H1 (cell line): ENCODE data around the gene COBLL1. TPM values are rescaled to one million over a fixed set of nuclear protein-coding genes. Genes with fewer than 3 reads are reported as not detected.

Source experiments
- CTCF ChIA-PET: fragments of 300-600 bp; sonication (Branson Sonifier 250); formaldehyde crosslinking; loops from one replicate; lab custom pipeline; 2021; ENCODE audit not compliant: partially characterized antibody; lab: Charles Lee
- POLR2A ChIA-PET: fragments of 300-600 bp; sonication (Branson Sonifier 250); formaldehyde crosslinking; loops from one replicate; lab custom pipeline; 2021; ENCODE audit warnings: inconsistent platforms; ENCODE audit not compliant: partially characterized antibody; lab: Charles Lee
- DNase-seq, 2 experiments: peaks; one replicate each; pipeline versions ENCODE4 v3.0.0 to v3.0.0-alpha.2; 2010 to 2022; ENCODE audit warnings: low spot score in 2 of 2, low read depth in 1 of 2, mixed read lengths in 1 of 2
- FAIRE-seq: peaks from 2 replicates; lab custom pipeline; 2011; peaks lifted over from hg19 to GRCh38; lab: Jason Lieb, UNC
- H2AFZ ChIP-seq: 2 replicates; pipeline ENCODE4 v1.8.1; 2012; ENCODE audit warnings: low read length, inconsistent platforms
- H2AK5ac ChIP-seq: 2 replicates; pipeline ENCODE4 v1.6.1; 2013; ENCODE audit warnings: low read depth, low read length
- H2BK120ac ChIP-seq: replicated peaks from 2 replicates; pipeline ENCODE3; 2013; ENCODE audit warnings: low read depth, low read length, inconsistent platforms
- H2BK12ac ChIP-seq: 2 replicates; pipeline ENCODE4 v1.6.1; 2013; ENCODE audit warnings: low read depth, low read length
- H2BK15ac ChIP-seq: 2 replicates; pipeline ENCODE4 v1.6.1; 2013; ENCODE audit warnings: low read length
- H2BK20ac ChIP-seq: 2 replicates; pipeline ENCODE4 v1.6.1; 2013; ENCODE audit warnings: low read length
- H2BK5ac ChIP-seq: 2 replicates; pipeline ENCODE4 v1.6.1; 2013; ENCODE audit warnings: low read depth, low read length
- H3K14ac ChIP-seq: 2 replicates; pipeline ENCODE4 v1.6.1; 2013; ENCODE audit warnings: inconsistent platforms; ENCODE audit not compliant: insufficient read length
- H3K18ac ChIP-seq: 2 replicates; pipeline ENCODE4 v1.6.1; 2013; ENCODE audit warnings: low read length; ENCODE audit errors: extremely low read depth
- H3K23ac ChIP-seq: 2 replicates; pipeline ENCODE4 v1.6.1; 2013; ENCODE audit warnings: inconsistent platforms; ENCODE audit not compliant: insufficient read length
- H3K23me2 ChIP-seq: 2 replicates; pipeline ENCODE4 v1.6.1; 2013; ENCODE audit warnings: low read depth, low read length
- H3K27ac ChIP-seq: 2 replicates; pipeline ENCODE4 v1.6.1; 2011; ENCODE audit warnings: low read depth, low read length, inconsistent platforms
- H3K27me3 ChIP-seq, 4 experiments: replicated peaks in 1 of 4; 1 replicate in 1 of 4; 2 replicates in 3 of 4; pipeline versions ENCODE4 v1.6.1 to v1.8.1; 2011 to 2013; ENCODE audit warnings: low read length in 3 of 4, mild to moderate bottlenecking in 3 of 4, inconsistent platforms in 2 of 4, mixed read lengths in 2 of 4, moderate library complexity in 1 of 4; ENCODE audit not compliant: control insufficient read depth in 3 of 4, insufficient read depth in 3 of 4; ENCODE audit errors: extremely low read depth in 1 of 4
- H3K36me3 ChIP-seq, 4 experiments: 2 replicates each; pipeline versions ENCODE4 v1.6.1 to v1.8.1; 2011 to 2013; ENCODE audit warnings: mild to moderate bottlenecking in 4 of 4, low read length in 3 of 4, moderate library complexity in 2 of 4, control low read depth in 1 of 4, inconsistent platforms in 1 of 4; ENCODE audit not compliant: insufficient read depth in 4 of 4, control insufficient read depth in 2 of 4
- H3K4ac ChIP-seq: replicated peaks from 2 replicates; pipeline ENCODE3; 2013; ENCODE audit warnings: low read length, low read depth, mixed read lengths, inconsistent platforms; ENCODE audit not compliant: insufficient read length
- H3K4me1 ChIP-seq, 4 experiments: replicated peaks in 1 of 4; 1 replicate in 1 of 4; 2 replicates in 3 of 4; pipeline versions ENCODE4 v1.6.1 to v1.8.1; 2011 to 2013; ENCODE audit warnings: low read length in 3 of 4, inconsistent platforms in 2 of 4, mixed read lengths in 1 of 4; ENCODE audit not compliant: insufficient read depth in 4 of 4, control insufficient read depth in 3 of 4
- H3K4me2 ChIP-seq, 2 experiments: 2 replicates each; pipeline versions ENCODE4 v1.6.1 to v1.8.1; 2011 to 2013; ENCODE audit warnings: low read depth in 2 of 2, low read length in 2 of 2, control low read depth in 1 of 2, inconsistent platforms in 1 of 2, mild to moderate bottlenecking in 1 of 2; ENCODE audit not compliant: insufficient read depth in 1 of 2
- H3K4me3 ChIP-seq, 4 experiments: fragments of 200-600, 300-600 bp in 1 of 4; sonication (generic), shearing (Covaris generic), sonication (Bioruptor Twin) in 1 of 4; 2 replicates each; pipeline versions ENCODE4 v1.5.1 to v1.8.1; 2011 to 2016; ENCODE audit warnings: low read length in 4 of 4, low read depth in 3 of 4, control low read depth in 2 of 4, inconsistent platforms in 2 of 4, mild to moderate bottlenecking in 2 of 4, mixed read lengths in 1 of 4, moderate library complexity in 1 of 4; ENCODE audit not compliant: insufficient read depth in 2 of 4; ENCODE audit errors: extremely low read depth in 1 of 4
- H3K56ac ChIP-seq: replicated peaks from 2 replicates; pipeline ENCODE3; 2013; ENCODE audit warnings: low read depth, mild to moderate bottlenecking, mixed read lengths, low read length, inconsistent platforms; ENCODE audit not compliant: insufficient read length
- H3K79me1 ChIP-seq: 2 replicates; pipeline ENCODE4 v1.6.1; 2013; ENCODE audit warnings: low read depth, low read length, control low read depth
- H3K79me2 ChIP-seq, 2 experiments: 2 replicates each; pipeline versions ENCODE4 v1.6.1 to v1.8.1; 2012 to 2013; ENCODE audit warnings: low read length in 2 of 2, mild to moderate bottlenecking in 2 of 2, inconsistent platforms in 1 of 2; ENCODE audit not compliant: insufficient read depth in 2 of 2, control insufficient read depth in 1 of 2
- H3K9ac ChIP-seq, 4 experiments: replicated peaks in 1 of 4; 1 replicate in 1 of 4; 2 replicates in 3 of 4; pipeline versions ENCODE4 v1.6.1 to v1.8.1; 2011 to 2013; ENCODE audit warnings: low read depth in 3 of 4, low read length in 3 of 4, control low read depth in 2 of 4, mild to moderate bottlenecking in 2 of 4, moderate library complexity in 2 of 4, inconsistent platforms in 1 of 4; ENCODE audit errors: extremely low read depth in 1 of 4
- H3K9me3 ChIP-seq, 2 experiments: 2 replicates each; pipeline versions ENCODE4 v1.6.1 to v1.8.1; 2012 to 2013; ENCODE audit warnings: mild to moderate bottlenecking in 2 of 2, moderate library complexity in 2 of 2, control low read depth in 1 of 2, inconsistent platforms in 1 of 2, low read depth in 1 of 2, low read length in 1 of 2, mixed read lengths in 1 of 2; ENCODE audit not compliant: insufficient read depth in 2 of 2
- H4K20me1 ChIP-seq, 2 experiments: replicated peaks in 1 of 2; 2 replicates each; pipeline versions ENCODE3 to v1.8.1; 2011 to 2013; ENCODE audit warnings: inconsistent platforms in 2 of 2, low read length in 2 of 2, mild to moderate bottlenecking in 1 of 2; ENCODE audit not compliant: insufficient read depth in 2 of 2, control insufficient read depth in 1 of 2
- H4K5ac ChIP-seq: 2 replicates; pipeline ENCODE4 v1.6.1; 2013; ENCODE audit warnings: low read length, low read depth, mixed read lengths, inconsistent platforms; ENCODE audit not compliant: insufficient read length
- H4K8ac ChIP-seq: 2 replicates; pipeline ENCODE4 v1.8.0; 2013; ENCODE audit warnings: mild to moderate bottlenecking, moderate library complexity, low read length, inconsistent platforms; ENCODE audit not compliant: insufficient read depth; ENCODE audit errors: extremely low read depth
- H4K91ac ChIP-seq: replicated peaks from 2 replicates; pipeline ENCODE3; 2013; ENCODE audit warnings: low read length, mixed read lengths, inconsistent platforms; ENCODE audit not compliant: insufficient read length
- EZH2 ChIP-seq: fragments of 200-600 bp; sonication (generic); IDR thresholded peaks from 2 replicates; pipeline ENCODE4 v1.7.1; 2012; ENCODE audit warnings: low read depth, mild to moderate bottlenecking, moderate library complexity, low read length, inconsistent platforms; ENCODE audit not compliant: severe bottlenecking
- NRF1 ChIP-seq: IDR thresholded peaks from 2 replicates; pipeline ENCODE4 v1.6.1; 2011; ENCODE audit warnings: mild to moderate bottlenecking, low read depth, low read length, improper control_type of control experiment
- PHF8 ChIP-seq: fragments of 200-600 bp; sonication (generic); conservative IDR thresholded peaks from 2 replicates; pipeline ENCODE4 v1.7.1; 2012; ENCODE audit warnings: low read depth, mild to moderate bottlenecking, inconsistent platforms, low read length, moderate library complexity
- POLR2AphosphoS5 ChIP-seq: IDR thresholded peaks from 2 replicates; pipeline ENCODE4 v1.6.1; 2011; ENCODE audit warnings: low read depth, low read length
- RAD21 ChIP-seq, 2 experiments: IDR thresholded peaks in 1 of 2; conservative IDR thresholded peaks in 1 of 2; 2 replicates each; pipeline ENCODE4 v1.6.1; 2011; ENCODE audit warnings: low read depth in 2 of 2, low read length in 2 of 2, improper control_type of control experiment in 1 of 2, inconsistent platforms in 1 of 2, mild to moderate bottlenecking in 1 of 2, moderate library complexity in 1 of 2
- RFX5 ChIP-seq: IDR thresholded peaks from 2 replicates; pipeline ENCODE4 v1.6.1; 2011; ENCODE audit warnings: low read depth, low read length, improper control_type of control experiment, borderline replicate concordance
- SUZ12 ChIP-seq: fragments of 200-600 bp; sonication (generic); IDR thresholded peaks from 2 replicates; pipeline ENCODE4 v1.6.1; 2012; ENCODE audit warnings: mild to moderate bottlenecking, inconsistent platforms, low read length, moderate library complexity, mixed read lengths
- WGBS, 2 experiments: shearing (Covaris generic) in 1 of 2; methylation state at CpG; one replicate each; pipeline versions ENCODE4 v1.1.6 to v1.1.7; 2013 to 2015; ENCODE audit warnings: low lambda C conversion rate in 2 of 2, mixed read lengths in 2 of 2, inconsistent platforms in 1 of 2, low coverage in 1 of 2, missing lambda C conversion rate in 1 of 2; ENCODE audit not compliant: insufficient replicate concordance in 2 of 2, insufficient coverage in 1 of 2, insufficient read length in 1 of 2; ENCODE audit errors: extremely low coverage in 1 of 2, missing lambda C conversion rate in 1 of 2; 5-methylcytosine and 5-hydroxymethylcytosine counted together
- polyA plus RNA-seq, 7 experiments: library from polyadenylated mRNA; depleted of rRNA in 3 of 7; stranded (reverse) in 5 of 7; unstranded in 2 of 7; fragments of >200 nt in 5 of 7; fragments of 200-250 nt in 2 of 7; gene quantifications; 1 replicate in 5 of 7; 2 replicates in 1 of 7; 4 replicates in 1 of 7; pipeline versions ENCODE4 v1.2.1 to v1.2.3, GENCODE V29; 2011 to 2013; ENCODE audit warnings: missing spikeins in 2 of 7, mixed read lengths in 2 of 7
- total RNA-seq: library from RNA; stranded (reverse); fragmentation: NEBNext Ultra II Directional; extraction: Animal tissue kit (Norgen Biotek cat#: 25700); gene quantifications from 2 replicates; pipeline ENCODE4 v1.2.1, GENCODE V29; 2021

Gene COBLL1
- total and polyA plus RNA-seq, 2 of the 8 experiments (the other 6 are each of a cell fraction or from before 2014, with no cell fraction given), result 2.2 to 6.2 TPM

- Histone ChIP-seq H3K18ac (no peak overlapping the region), H3K23ac (no peak overlapping the region), H3K9me3 (no peaks in the 10 kb centered on the region), H3K4me1 (no peaks in the 10 kb centered on the region), H4K20me1 (no peaks in the 10 kb centered on the region), H3K56ac (no peak overlapping the region), H4K91ac (no peak overlapping the region), H3K4me3 (no peak overlapping the region), H3K36me3 (no peaks in the 10 kb centered on the region), H3K23me2 (no peaks in the 10 kb centered on the region), H2BK20ac (no peak overlapping the region), H3K27ac (no peak overlapping the region), H2BK15ac (no peak overlapping the region), H3K14ac (no peak overlapping the region), H4K8ac (no peak overlapping the region), H3K79me2 (no peaks in the 10 kb centered on the region), H2BK12ac (no peak overlapping the region), H3K9ac (no peak overlapping the region), H3K79me1 (no peaks in the 10 kb centered on the region), H2BK120ac (no peak overlapping the region), H3K4ac (no peak overlapping the region)
- POLR2A ChIA-PET, result no interaction called here
- FAIRE-seq, result no peak
- 91% methylated on average over 4 of the region's 4 CpGs; no CpG with 5 or more reads in 1 of the 2 experiments for WGBS, 2 experiments
- no peak for TF ChIP-seq SUZ12
- no peak for TF ChIP-seq PHF8
- no peak for TF ChIP-seq EZH2
- no peak for TF ChIP-seq RFX5
- no peak for TF ChIP-seq POLR2AphosphoS5
- TF ChIP-seq NRF1, result no peak
- TF ChIP-seq RAD21 (IDR thresholded peaks at IDR 0.05 in 1 of 2, conservative IDR thresholded peaks at IDR 0.05 in 1 of 2; ENCODE audit: low read depth in 2 of 2, low read length in 2 of 2), result no peak
- TF ChIP-seq, all 59 proteins: peak for 0
- Histone ChIP-seq H2BK5ac (no peak overlapping the region), H2AK5ac (no peak overlapping the region), H3K4me2 (no peak overlapping the region), H2AFZ (no peak overlapping the region), H3K27me3 (no peaks in the 10 kb centered on the region), H4K5ac (no peak overlapping the region)
- CTCF ChIA-PET, result interaction anchor here (1.3 to 1.4 kb wide), 2 partner anchors 8 to 291 kb away, joined by 3 read pairs; no protein-coding TSS in a partner anchor
- DNase-seq, result no peak
These were observed 10.5 kb upstream of the COBLL1 start for GRCh38 chr2:164852086-164852485.
